ENCODE measurements around the gene UAP1L1.

Gene UAP1L1

DNA sequence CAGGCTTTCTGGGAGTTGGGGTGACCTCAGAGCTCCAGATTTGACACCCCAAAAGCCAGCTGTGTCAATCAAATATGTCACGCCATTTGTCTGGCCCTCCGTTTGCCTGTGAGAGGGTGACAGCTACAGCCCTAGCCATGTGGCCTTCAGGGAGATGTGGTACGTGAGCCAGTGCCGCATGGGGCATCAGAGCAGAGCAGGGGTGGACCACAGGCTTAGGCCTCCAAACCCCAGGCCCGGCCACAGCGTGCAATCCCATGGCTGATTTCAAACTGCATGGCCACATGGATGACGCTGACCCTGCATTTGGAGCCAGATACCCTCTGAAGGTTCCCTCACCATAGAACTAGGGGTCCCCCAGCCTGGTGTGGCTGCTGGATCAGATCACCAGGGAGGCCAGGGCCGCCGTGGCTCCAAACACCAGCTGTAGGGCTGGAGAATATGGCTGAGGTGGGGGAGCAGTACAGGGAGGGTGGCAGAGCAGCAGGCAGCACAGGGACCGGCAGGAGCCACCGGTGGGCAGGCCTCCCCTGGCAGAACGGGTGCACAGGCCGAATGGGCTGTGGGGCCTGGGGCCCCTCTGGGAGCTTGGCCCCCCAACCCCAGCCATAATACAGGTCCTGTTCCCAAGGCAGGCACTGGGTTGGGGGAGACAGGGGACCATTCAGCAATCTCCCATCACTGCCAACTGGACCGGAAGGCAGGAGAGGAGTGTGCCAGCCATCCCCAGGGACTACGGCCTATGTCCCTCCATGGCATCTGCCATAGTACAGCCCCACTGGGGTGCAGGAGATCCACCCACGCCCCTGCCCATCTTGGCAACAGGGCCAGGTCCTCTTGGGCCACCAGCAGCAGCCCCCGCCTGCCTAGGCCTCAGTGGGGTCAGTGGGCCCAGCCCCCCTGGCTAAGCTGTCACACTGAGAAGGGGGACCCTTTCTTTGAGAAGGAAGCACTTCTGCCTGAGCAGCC, 8.5 kb upstream of the UAP1L1 start:
- Histone ChIP-seq H4K20me1 (ENCODE audit: insufficient read depth, low read length) (no peaks in the 10 kb centered on the region), H3K4me3 (ENCODE audit: low read depth, low read length, poor library complexity, severe bottlenecking) (peak overlapping the region; percentile 75), H3K36me3 (ENCODE audit: insufficient read depth, low read length) (peaks cover 29% of the 10 kb centered on the region), H3K4me2 (ENCODE audit: low read length) (peak overlapping the region; percentile 86), H3K9ac (ENCODE audit: low read length) (peak overlapping the region; percentile 87), H3K4me1 (ENCODE audit: insufficient read depth, low read length, severe bottlenecking) (peaks cover 28% of the 10 kb centered on the region), H3K79me2 (ENCODE audit: insufficient read depth, low read length) (peaks cover 6% of the 10 kb centered on the region; the same call in 1 of the 2 replicates), H3K9me3 (ENCODE audit: low read length) (no peaks in the 10 kb centered on the region), H3F3A (ENCODE audit: insufficient read depth, low read length) (no peaks in the 10 kb centered on the region), H3K27ac (ENCODE audit: low read depth, low read length, poor library complexity, severe bottlenecking) (peak overlapping the region; percentile 75), H3K27me3 (ENCODE audit: insufficient read depth, low read length) (no peaks in the 10 kb centered on the region), H3K9me2 (ENCODE audit: low read depth, low read length) (no peaks in the 10 kb centered on the region), H2AFZ (ENCODE audit: low read length) (no peak overlapping the region)
- no peak for TF ChIP-seq CTCF (IDR thresholded peaks at IDR 0.05; ENCODE audit: low read length)
- no peak for TF ChIP-seq EZH2 (IDR thresholded peaks at IDR 0.05; ENCODE audit: borderline replicate concordance, low read length)

- H3K4me2 ChIP-seq (ENCODE audit: low read length) = peak overlapping the region; percentile 86
- no peaks in the 10 kb centered on the region for H4K20me1 ChIP-seq (ENCODE audit: insufficient read depth, low read length)
- H3K27ac ChIP-seq (ENCODE audit: low read depth, low read length, poor library complexity, severe bottlenecking) = peak overlapping the region; percentile 75
These were observed 7.7 kb upstream of the UAP1L1 start for GRCh38 chr9:137069508-137070091.

More at GRCh38 chr9:137069508-137070091, 7.7 kb upstream of the UAP1L1 start:
- peaks cover 6% of the 10 kb centered on the region; the same call in 1 of the 2 replicates for H3K79me2 ChIP-seq (ENCODE audit: insufficient read depth, low read length)
- peak overlapping the region; percentile 87 for H3K9ac ChIP-seq (ENCODE audit: low read length)
- H3K9me3 ChIP-seq (ENCODE audit: low read length) = no peaks in the 10 kb centered on the region
- H3K27me3 ChIP-seq (ENCODE audit: insufficient read depth, low read length) = no peaks in the 10 kb centered on the region
- peak overlapping the region; percentile 75 for H3K4me3 ChIP-seq (ENCODE audit: low read depth, low read length, poor library complexity, severe bottlenecking)
- TF ChIP-seq CTCF (IDR thresholded peaks at IDR 0.05; ENCODE audit: low read length) (no peak), EZH2 (IDR thresholded peaks at IDR 0.05; ENCODE audit: borderline replicate concordance, low read length) (no peak)
- peaks cover 21% of the 10 kb centered on the region for H3K36me3 ChIP-seq (ENCODE audit: insufficient read depth, low read length)
- H3F3A ChIP-seq (ENCODE audit: insufficient read depth, low read length) = no peaks in the 10 kb centered on the region
- peaks cover 30% of the 10 kb centered on the region for H3K4me1 ChIP-seq (ENCODE audit: insufficient read depth, low read length, severe bottlenecking)
- H2AFZ ChIP-seq (ENCODE audit: low read length) = no peak overlapping the region
- no peaks in the 10 kb centered on the region for H3K9me2 ChIP-seq (ENCODE audit: low read depth, low read length)
